Activated T-helper 2 cell treated with anti-CD3 and anti-CD28 coated beads, Interferon-gamma antibody, Interleukin-2, Interleukin-4, amounts not matched to agents 10 μg/mL and 5 μg/mL and 100 μg/mL, durations not matched to agents 14 hours and 24 hours and 36 hours (primary cell): Measurements from ENCODE around the gene CTCFL. TPM values are rescaled to one million over a fixed set of nuclear protein-coding genes. Genes with fewer than 3 reads are reported as not detected.
"Not testable (repeated sequence)": the region's sequence is repeated elsewhere in the genome, so short reads cannot be mapped to it uniquely, and the experiment has no call there.

Source experiments
- DNase-seq: peaks from one replicate; pipeline ENCODE4 v3.0.0; 2021; ENCODE audit warnings: low spot score
- H3K27ac Mint-ChIP-seq: one replicate; pipeline ENCODE4 v1.8.0; 2021; ENCODE audit warnings: mixed read lengths
- H3K27me3 Mint-ChIP-seq: one replicate; pipeline ENCODE4 v1.8.0; 2021; ENCODE audit warnings: low read depth, mixed read lengths
- H3K36me3 Mint-ChIP-seq: one replicate; pipeline ENCODE4 v1.8.0; 2021; ENCODE audit warnings: low read depth, mixed read lengths
- H3K4me1 Mint-ChIP-seq: one replicate; pipeline ENCODE4 v1.8.0; 2021; ENCODE audit warnings: low read depth, mixed read lengths
- H3K4me3 Mint-ChIP-seq: one replicate; pipeline ENCODE4 v1.8.0; 2021; ENCODE audit warnings: low read depth, mild to moderate bottlenecking, moderate library complexity, mixed read lengths
- H3K9me3 Mint-ChIP-seq: one replicate; pipeline ENCODE4 v1.8.0; 2021; ENCODE audit warnings: mixed read lengths
- intact Hi-C: fragments of 100-400 bp; cut with micrococcal nuclease; formaldehyde crosslinking; loops from one replicate; pipeline ENCODE4 v1.15.1; 2023
- total RNA-seq: library from RNA; stranded (reverse); gene quantifications from 2 replicates; pipeline ENCODE4 v1.2.3, GENCODE V29; 2022

CTCFL gene
- total RNA-seq, 1 donor from 2014 or later, result not detected

DNA sequence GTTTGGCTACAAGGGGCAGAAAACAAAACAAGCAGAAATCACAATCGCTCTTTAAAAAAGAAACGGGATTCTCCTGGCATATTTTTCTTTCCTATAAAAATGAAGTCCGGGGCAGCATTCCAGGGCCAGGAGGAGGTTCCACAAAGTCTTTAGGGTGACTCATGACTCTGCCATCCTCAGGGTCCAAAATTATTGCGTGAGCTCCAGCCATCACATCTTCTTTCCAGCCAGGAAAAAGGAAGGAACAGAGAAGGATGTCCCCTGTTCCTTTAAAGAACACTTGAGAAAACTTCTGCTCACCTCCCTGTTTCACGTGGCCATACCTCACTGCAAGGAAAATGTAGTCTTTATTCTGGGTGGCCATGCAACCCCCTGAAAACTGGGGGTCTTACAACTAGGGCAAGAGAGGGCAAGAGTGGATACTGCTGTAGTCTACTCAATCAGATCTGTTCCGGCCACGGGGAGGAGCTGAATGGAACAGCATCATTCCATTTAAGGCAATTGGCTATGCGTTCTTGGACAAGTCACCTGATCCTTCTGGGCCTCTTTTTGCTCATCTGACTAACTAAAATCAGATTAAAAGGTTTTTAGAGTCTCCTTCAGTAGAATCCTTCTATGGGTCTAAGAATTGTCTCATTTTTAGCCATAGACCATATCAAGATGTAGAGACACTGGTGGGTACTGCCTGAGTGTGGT lies 49.4 kb downstream of the CTCFL start:
- Mint-ChIP-seq H3K27ac (no peak overlapping the region), H3K4me3 (no peak overlapping the region), H3K9me3 (no peaks in the 10 kb centered on the region), H3K27me3 (peaks cover 12% of the 10 kb centered on the region), H3K36me3 (no peaks in the 10 kb centered on the region), H3K4me1 (peaks cover 7% of the 10 kb centered on the region)
- DNase-seq, result no peak
- intact Hi-C loops, result no loop called here

DNA sequence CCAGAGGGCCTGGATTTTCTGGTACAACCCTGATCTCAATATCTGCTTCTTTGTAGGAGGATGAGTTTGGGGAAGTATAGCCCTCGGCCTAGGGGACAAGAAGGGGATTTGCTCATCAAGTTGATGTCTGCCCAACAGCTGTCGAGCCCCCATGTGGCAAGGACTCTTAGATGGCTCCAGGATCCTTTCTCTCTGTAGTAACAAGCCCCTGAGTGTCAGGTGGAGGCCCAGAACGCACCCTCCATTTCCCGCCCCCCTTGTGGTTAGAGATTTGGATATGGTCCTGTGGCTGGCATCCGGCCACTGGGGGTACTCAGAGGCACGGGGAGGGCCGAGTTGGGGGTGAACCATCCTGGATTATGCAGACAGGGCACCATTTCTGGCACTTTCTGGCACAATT lies 50.1 kb downstream of the CTCFL start:
- Mint-ChIP-seq H3K9me3 (no peaks in the 10 kb centered on the region), H3K4me1 (peaks cover 7% of the 10 kb centered on the region), H3K4me3 (no peak overlapping the region), H3K27me3 (peaks cover 12% of the 10 kb centered on the region), H3K36me3 (no peaks in the 10 kb centered on the region), H3K27ac (no peak overlapping the region)
- no peak for DNase-seq
- intact Hi-C loops, result no loop called here

DNA sequence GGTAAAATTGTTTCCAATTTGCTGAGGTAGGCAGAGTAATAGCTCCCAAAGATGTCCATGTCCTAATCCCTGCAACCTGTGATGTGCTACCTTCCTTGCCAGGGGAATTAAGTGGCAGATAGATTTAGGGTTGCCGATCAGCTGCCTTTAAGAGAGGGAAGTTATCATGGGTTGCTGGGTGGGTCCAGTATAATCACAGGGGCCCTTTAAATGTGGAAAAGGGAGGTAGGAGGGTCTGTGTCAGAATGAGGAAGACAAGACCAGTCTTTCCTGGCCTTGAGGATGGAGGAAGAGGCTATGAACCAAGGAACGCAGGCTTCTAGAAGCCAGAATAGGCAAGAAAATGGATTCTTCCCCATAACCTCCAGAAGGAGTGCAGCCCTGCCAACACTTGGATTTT lies 50.7 kb downstream of the CTCFL start:
- Mint-ChIP-seq H3K4me1 (peaks cover 7% of the 10 kb centered on the region), H3K36me3 (no peaks in the 10 kb centered on the region), H3K27ac (no peak overlapping the region), H3K4me3 (no peak overlapping the region), H3K27me3 (peaks cover 11% of the 10 kb centered on the region), H3K9me3 (no peaks in the 10 kb centered on the region)
- DNase-seq, result no peak
- intact Hi-C loops, result no loop called here

DNA sequence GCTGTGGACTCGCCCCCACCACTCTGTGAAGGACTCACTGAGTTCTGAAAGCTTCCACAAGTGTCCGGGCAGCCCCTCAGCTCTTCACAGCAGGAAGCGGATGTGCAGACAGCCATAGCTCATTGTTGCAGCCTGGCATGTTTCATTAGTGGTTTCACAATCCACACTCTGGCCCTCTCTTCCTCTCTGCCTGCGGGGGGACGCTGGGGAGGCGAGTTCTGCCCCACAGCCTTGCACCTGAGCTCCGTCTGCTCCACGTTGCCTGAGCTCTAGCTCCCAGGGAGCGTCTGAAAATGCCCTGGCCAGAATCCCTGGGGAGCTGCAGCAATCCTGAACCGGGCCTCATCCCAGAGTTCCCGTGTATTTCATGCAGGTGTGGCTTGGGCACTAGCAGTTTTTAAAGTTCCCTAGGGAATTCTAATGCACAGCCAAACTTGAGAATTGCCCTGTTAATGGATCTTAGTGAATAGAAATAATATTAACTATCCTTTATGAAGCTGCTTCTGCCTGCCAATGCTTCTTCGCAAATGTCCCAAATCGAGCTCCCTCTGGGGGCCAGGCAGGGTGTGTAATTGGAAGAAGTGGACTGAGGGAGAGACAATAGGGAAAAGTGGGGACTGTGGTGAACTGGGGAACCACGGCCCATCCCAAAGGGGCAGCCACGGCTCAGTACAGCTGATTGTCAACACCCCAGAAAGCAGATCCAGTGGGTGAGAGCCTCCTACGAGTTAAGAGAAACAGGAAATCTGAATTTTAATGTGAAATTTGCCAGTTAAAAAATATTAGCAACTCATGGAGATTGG lies 51.5 kb downstream of the CTCFL start:
- peaks cover 7% of the 10 kb centered on the region for H3K4me1 Mint-ChIP-seq
- no peak overlapping the region for H3K27ac Mint-ChIP-seq
- no peak for DNase-seq
- intact Hi-C loops, result no loop called here
- peaks cover 10% of the 10 kb centered on the region for H3K27me3 Mint-ChIP-seq
- no peak overlapping the region for H3K4me3 Mint-ChIP-seq
- H3K36me3 Mint-ChIP-seq, result no peaks in the 10 kb centered on the region
- H3K9me3 Mint-ChIP-seq, result no peaks in the 10 kb centered on the region

DNA sequence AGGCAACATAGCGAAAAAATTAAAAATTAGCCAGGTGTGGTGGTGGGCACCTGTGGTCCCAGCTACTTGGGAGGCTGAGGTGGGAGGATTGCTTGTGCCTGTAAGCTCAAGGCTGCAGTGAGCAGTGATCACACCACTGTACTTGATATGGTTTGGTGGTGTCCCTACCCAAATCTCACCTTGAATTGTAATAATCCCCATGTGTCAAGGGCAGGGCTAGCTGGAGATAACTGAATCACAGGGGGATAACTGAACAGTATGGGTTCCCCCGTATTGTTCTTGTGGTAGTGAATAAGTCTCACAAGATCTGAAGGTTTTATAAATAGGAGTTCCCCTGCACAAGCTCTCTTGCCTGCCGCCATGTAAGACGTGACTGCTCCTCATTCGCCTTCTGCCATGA lies 52.5 kb downstream of the CTCFL start:
- H3K4me3 Mint-ChIP-seq, H3K27ac Mint-ChIP-seq, H3K4me1 Mint-ChIP-seq, H3K9me3 Mint-ChIP-seq, H3K36me3 Mint-ChIP-seq, H3K27me3 Mint-ChIP-seq, intact Hi-C loops, DNase-seq: not testable (repeated sequence)

DNA sequence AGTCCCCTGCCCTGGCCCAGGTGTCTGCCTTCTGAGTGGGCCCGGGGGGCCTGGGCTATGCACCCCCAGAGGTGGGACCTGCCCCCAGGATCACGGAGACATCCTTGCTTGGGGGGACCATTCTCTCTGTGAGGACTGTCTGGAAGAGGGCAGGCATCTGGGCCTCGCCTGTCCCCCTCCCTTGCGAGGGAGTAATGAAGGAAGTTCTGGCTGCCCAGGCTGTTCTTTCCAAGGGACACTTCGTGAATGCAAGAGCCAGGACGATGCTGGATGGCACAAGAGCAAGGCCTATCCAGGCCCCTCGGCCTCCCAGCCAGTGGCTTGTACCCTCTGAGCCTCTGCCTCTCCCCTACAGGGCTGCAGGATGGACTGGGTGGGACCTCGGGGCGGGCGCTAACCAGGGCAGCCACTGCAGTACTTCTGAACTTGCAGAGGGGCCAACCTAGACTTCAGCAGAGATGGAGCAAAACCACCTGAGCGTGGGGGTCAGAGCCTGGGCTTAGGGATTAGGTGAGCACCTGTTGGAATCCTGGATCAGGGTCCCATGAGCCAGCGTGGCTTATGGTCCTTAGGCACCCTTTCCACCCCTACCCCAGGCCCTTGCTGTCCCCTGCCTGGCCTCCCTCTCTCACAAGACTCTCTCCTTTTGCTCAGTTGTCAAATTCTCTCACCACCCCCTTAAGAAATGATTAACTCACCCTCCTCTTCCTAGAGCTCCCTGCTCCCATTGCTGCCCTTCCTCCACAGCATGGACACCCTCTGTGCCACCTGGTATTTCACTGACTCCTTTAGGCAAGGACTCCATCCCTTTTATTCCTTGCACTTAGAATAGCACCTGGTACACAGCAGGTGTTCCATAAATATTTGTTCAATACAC lies 53.2 kb downstream of the CTCFL start:
- Mint-ChIP-seq H3K27ac (no peak overlapping the region), H3K4me1 (peaks cover 7% of the 10 kb centered on the region), H3K9me3 (no peaks in the 10 kb centered on the region), H3K36me3 (no peaks in the 10 kb centered on the region), H3K4me3 (no peak overlapping the region), H3K27me3 (peaks cover 2% of the 10 kb centered on the region)
- intact Hi-C loops, result no loop called here
- no peak for DNase-seq

DNA sequence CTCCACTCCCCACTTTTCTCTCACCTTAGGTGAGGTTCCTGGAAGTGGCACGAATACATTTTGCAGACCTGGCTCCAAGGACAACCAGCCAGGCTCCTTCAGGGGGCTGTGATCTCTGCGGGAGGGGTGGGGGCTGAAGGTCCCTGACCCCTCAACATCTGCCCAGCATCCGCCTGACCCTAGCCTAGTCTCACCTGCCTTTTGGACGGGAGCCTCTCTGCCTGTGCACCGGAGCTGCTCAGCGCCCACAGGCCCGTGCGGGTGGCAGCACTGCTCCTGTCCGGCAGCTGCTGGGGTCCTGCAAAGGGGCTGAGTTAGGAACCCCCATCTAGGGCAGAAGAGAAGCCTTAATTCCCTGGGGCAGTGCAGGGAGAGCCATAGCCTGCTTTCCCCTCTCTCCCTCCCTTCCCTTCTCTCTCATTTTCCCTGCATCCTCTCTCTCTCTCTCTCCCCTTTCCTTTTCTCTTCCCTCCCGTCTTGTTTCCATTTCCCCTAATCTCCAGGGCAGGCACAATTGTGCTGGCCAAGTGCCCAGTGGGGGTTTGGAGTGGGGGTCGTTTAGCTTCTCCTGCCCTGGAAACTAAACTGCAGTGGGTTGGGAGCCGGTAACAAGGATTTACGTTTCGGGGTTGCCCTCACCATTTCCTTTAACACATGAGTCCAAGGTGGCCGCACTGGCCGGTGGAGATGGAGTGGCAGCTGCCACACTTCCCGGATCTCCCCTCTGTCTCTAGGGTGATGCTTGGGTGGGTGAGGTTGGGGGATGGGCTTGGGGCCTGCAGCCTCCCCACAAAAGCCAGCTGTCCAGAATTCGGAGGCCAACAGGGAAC lies 54.1 kb downstream of the CTCFL start:
- DNase-seq, result no peak
- H3K9me3 Mint-ChIP-seq, result no peaks in the 10 kb centered on the region
- peaks cover 2% of the 10 kb centered on the region for H3K27me3 Mint-ChIP-seq
- H3K4me3 Mint-ChIP-seq, result no peak overlapping the region
- intact Hi-C loops, result no loop called here
- H3K4me1 Mint-ChIP-seq, result peaks cover 7% of the 10 kb centered on the region
- H3K36me3 Mint-ChIP-seq, result no peaks in the 10 kb centered on the region
- H3K27ac Mint-ChIP-seq, result no peak overlapping the region

DNA sequence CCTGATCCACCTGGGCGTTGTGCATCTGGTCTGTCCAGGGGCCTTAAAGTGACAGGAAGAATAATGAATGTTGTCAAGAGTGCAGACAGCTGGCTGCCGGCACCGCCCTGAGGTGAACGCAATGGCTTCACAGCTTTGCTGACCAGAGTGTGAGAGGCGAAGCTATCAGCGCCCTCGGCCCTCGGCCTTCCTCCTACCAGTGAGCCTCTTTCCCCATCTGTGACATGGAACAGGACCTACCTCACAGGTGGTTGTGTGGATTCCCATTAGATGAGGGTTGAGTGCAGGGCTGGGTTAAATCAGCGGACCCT lies 54.8 kb downstream of the CTCFL start:
- Mint-ChIP-seq H3K27me3 (peaks cover 4% of the 10 kb centered on the region), H3K4me1 (peaks cover 7% of the 10 kb centered on the region), H3K36me3 (no peaks in the 10 kb centered on the region), H3K9me3 (no peaks in the 10 kb centered on the region), H3K27ac (no peak overlapping the region), H3K4me3 (no peak overlapping the region)
- intact Hi-C loops, result no loop called here
- no peak for DNase-seq

DNA sequence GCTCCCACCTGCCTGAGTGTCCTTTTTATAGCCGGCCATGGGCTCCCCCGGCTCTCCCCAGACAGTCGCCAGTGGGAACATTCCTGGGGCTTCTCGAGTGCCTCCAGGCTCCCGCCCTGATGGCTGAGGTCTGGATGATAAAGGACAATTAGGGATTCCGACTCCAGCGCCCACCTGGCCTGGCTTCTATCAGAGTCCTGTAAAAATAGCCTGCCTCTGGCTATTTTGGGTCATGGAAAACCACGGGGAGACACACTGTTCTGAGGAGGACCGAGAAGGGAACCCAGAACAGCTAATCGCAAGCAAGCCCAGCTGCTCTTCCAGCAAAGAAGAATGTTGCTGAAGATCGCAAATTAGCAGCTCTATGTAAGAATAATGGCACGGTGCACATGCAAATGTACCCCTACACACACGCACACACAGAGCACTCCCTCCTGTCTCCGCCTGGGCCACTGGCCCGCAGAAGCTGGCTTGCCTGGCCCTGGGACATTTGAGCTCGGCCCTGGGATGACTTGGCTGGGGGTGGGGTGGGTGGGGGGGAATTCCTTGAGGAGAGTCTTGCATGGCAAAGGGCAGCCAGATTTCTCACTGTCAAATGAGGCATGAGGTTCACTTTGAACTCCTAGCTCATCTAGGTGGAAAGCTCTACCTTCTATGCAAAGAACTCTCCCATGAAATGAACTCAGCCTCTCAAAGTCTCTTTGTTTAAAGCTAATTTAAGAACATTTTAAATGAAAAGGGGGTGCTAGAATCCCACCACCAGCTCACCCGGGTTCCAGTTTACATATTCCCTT lies 55.3 kb downstream of the CTCFL start:
- Mint-ChIP-seq H3K27ac (no peak overlapping the region), H3K4me3 (no peak overlapping the region), H3K4me1 (peaks cover 7% of the 10 kb centered on the region), H3K9me3 (no peaks in the 10 kb centered on the region), H3K27me3 (peaks cover 4% of the 10 kb centered on the region), H3K36me3 (no peaks in the 10 kb centered on the region)
- DNase-seq, result no peak
- intact Hi-C loops, result no loop called here

DNA sequence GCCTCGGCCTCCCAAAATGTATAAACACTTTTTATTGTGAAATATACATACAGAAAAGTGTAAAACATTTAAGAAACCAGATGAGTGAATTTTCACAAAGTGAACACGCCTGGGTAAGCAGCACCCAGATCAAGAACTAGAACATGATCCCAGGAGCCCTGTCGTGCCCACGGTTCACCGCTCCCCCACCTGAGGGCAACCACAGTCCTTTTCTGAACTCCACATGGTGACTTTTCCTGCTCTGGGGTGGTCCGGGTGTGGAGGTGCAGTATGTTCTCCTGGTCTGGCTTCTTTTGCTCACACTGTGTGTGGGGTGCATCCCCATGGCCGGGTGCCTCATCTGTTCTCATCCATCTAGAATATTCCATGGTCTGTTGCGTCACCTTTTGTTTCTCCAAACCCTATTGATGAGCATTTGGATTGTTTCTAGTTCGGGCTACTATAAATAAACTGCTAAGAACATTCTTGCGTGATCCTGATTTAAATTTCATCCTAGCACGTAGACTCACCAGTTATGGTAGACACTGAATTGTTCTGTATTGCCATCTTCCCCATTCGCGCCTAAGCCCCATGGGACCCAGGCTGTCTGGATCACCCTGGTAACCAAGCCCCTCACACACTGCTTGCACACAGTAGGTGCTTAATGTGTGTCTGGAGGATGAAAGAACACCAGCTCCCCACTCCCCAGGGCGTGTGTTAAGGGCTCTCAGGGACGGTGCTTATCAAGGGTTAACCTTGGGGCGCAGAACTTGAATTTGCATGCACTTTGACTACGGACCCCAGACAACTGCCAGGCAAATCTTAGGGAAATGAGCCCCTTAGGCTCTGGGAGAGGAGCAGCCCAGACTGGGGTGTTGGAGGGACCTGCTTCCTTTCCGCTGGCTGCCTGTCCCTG lies 56.2 kb downstream of the CTCFL start:
- Mint-ChIP-seq H3K27me3 (peaks cover 4% of the 10 kb centered on the region), H3K4me3 (no peak overlapping the region), H3K9me3 (no peaks in the 10 kb centered on the region), H3K4me1 (peaks cover 7% of the 10 kb centered on the region), H3K36me3 (no peaks in the 10 kb centered on the region), H3K27ac (no peak overlapping the region)
- no peak for DNase-seq
- intact Hi-C loops, result no loop called here

DNA sequence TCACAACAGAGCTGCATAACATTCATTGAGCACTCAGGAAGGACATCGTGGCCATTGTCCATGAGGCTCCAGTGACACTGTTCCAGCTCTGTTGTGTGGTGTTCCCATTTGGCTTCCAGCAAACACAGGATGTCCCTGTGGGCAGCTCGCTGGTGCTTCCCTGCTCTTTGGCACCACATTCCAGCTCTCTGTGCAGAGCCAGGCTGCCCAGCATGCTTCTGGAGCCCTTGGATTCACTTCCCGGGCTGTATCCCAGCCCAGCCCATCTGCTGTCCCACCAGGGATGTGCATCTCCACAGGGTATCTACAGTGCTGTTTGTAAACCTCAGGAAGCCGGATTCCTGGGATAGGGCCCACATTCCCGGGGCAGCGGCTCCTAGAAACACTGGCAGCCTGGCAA lies 57.2 kb downstream of the CTCFL start:
- H3K9me3 Mint-ChIP-seq, result no peaks in the 10 kb centered on the region
- H3K27me3 Mint-ChIP-seq, result peaks cover 4% of the 10 kb centered on the region
- no peak overlapping the region for H3K4me3 Mint-ChIP-seq
- no peak overlapping the region for H3K27ac Mint-ChIP-seq
- H3K4me1 Mint-ChIP-seq, result no peaks in the 10 kb centered on the region
- intact Hi-C loops, result no loop called here
- DNase-seq, result no peak
- H3K36me3 Mint-ChIP-seq, result no peaks in the 10 kb centered on the region
